H1 (cell line): ENCODE measurements around the gene PALS2.

Source experiments
- CEBPB ChIP-seq: IDR thresholded peaks from 2 replicates; pipeline ENCODE4 v1.6.1; 2012; ENCODE audit warnings: low read depth, low read length
- CHD1 ChIP-seq: IDR thresholded peaks from 2 replicates; pipeline ENCODE4 v1.6.1; 2012; ENCODE audit warnings: low read depth, low read length, improper control_type of control experiment
- EP300 ChIP-seq, 2 experiments: IDR thresholded peaks; 1 replicate in 1 of 2; 2 replicates in 1 of 2; pipeline ENCODE4 v1.6.1; 2011 to 2012; ENCODE audit warnings: low read depth in 2 of 2, low read length in 2 of 2, mild to moderate bottlenecking in 2 of 2, borderline replicate concordance in 1 of 2, inconsistent platforms in 1 of 2, moderate library complexity in 1 of 2
- EZH2 ChIP-seq: fragments of 200-600 bp; sonication (generic); IDR thresholded peaks from 2 replicates; pipeline ENCODE4 v1.7.1; 2012; ENCODE audit warnings: low read depth, mild to moderate bottlenecking, moderate library complexity, low read length, inconsistent platforms; ENCODE audit not compliant: severe bottlenecking
- KDM4A ChIP-seq: IDR thresholded peaks from one replicate; pipeline ENCODE4 v1.7.1; 2012; ENCODE audit warnings: low read depth, mild to moderate bottlenecking, moderate library complexity, low read length, inconsistent platforms; ENCODE audit not compliant: severe bottlenecking
- KDM5A ChIP-seq: fragments of 200-600 bp; IDR thresholded peaks from 2 replicates; pipeline ENCODE4 v1.7.1; 2012; ENCODE audit warnings: mild to moderate bottlenecking, low read length, inconsistent platforms, mixed read lengths
- POLR2A ChIP-seq, 2 experiments: IDR thresholded peaks; 1 replicate in 1 of 2; 2 replicates in 1 of 2; pipeline ENCODE4 v1.6.1; 2011; ENCODE audit warnings: low read depth in 2 of 2, low read length in 2 of 2, mild to moderate bottlenecking in 2 of 2; ENCODE audit errors: control extremely low read depth in 1 of 2
- POLR2AphosphoS5 ChIP-seq: IDR thresholded peaks from 2 replicates; pipeline ENCODE4 v1.6.1; 2011; ENCODE audit warnings: low read depth, low read length
- SAP30 ChIP-seq: fragments of 300-600 bp; sonication (generic); IDR thresholded peaks from 2 replicates; pipeline ENCODE4 v1.7.1; 2012; ENCODE audit warnings: low read length, moderate library complexity, mild to moderate bottlenecking, inconsistent platforms; ENCODE audit not compliant: insufficient read depth, insufficient replicate concordance
- YY1 ChIP-seq: IDR thresholded peaks from 2 replicates; pipeline ENCODE4 v1.6.1; 2011; ENCODE audit warnings: low read depth, mild to moderate bottlenecking, low read length
- TF ChIP-seq, protein P1 (sequence below), 3 experiments: IDR thresholded peaks; 1 replicate in 2 of 3; 2 replicates in 1 of 3; pipeline versions ENCODE4 v1.5.1 to v1.6.1; 2011; ENCODE audit warnings: low read length in 3 of 3, mild to moderate bottlenecking in 3 of 3, inconsistent platforms in 2 of 3, low read depth in 1 of 3, moderate library complexity in 1 of 3; ENCODE audit not compliant: insufficient read depth in 1 of 3; ENCODE audit errors: control extremely low read depth in 1 of 3
- TF ChIP-seq, protein P2 (sequence below): IDR thresholded peaks from 2 replicates; pipeline ENCODE4 v1.6.1; 2012; ENCODE audit warnings: low read length, inconsistent platforms
- TF ChIP-seq, protein P3 (sequence below): IDR thresholded peaks from 2 replicates; pipeline ENCODE4 v1.6.1; 2012; ENCODE audit warnings: inconsistent platforms

DNA sequence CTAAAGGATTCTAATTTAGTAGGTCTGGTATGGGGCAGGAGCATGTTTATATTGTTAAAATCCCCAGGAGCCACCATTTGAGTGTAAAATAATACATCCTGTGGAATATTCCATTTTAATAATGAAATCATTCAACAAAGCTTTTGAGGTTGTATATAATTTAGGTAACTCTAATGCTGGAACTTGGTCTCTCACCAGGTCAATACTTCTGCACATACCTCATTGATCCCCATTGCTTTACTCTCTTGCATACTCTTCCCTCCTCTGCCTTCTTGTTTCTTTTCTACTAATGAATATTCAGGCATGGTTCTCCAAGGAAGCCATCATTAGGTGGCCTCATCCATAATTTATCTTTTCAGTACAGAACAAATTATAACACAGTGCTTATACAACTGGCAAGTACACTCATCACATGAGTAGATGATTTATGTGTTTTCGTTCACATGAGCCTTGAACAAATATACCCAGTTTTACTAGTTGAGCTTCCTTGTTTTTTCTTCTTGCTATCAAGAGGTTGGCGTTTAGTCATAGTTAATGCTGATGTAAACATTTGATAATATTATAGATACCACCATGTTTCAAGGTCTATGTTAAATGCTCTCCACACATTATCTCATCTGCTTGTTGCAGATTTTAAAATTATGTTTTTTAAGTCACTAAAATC is 7.2 kb downstream of the PALS2 start:
- TF ChIP-seq EP300 (IDR thresholded peaks at IDR 0.05; ENCODE audit: borderline replicate concordance in 1 of 2, low read depth in 2 of 2, low read length in 2 of 2) (no peak), KDM4A (no peak), KDM5A (no peak), POLR2A (IDR thresholded peaks at IDR 0.05; ENCODE audit: control extremely low read depth in 1 of 2, low read depth in 2 of 2, low read length in 2 of 2) (no peak), YY1 (no peak), CHD1 (no peak), EZH2 (no peak), SAP30 (no peak), CEBPB (no peak), POLR2AphosphoS5 (no peak)
- TF ChIP-seq, protein P1, sequence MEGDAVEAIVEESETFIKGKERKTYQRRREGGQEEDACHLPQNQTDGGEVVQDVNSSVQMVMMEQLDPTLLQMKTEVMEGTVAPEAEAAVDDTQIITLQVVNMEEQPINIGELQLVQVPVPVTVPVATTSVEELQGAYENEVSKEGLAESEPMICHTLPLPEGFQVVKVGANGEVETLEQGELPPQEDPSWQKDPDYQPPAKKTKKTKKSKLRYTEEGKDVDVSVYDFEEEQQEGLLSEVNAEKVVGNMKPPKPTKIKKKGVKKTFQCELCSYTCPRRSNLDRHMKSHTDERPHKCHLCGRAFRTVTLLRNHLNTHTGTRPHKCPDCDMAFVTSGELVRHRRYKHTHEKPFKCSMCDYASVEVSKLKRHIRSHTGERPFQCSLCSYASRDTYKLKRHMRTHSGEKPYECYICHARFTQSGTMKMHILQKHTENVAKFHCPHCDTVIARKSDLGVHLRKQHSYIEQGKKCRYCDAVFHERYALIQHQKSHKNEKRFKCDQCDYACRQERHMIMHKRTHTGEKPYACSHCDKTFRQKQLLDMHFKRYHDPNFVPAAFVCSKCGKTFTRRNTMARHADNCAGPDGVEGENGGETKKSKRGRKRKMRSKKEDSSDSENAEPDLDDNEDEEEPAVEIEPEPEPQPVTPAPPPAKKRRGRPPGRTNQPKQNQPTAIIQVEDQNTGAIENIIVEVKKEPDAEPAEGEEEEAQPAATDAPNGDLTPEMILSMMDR (IDR thresholded peaks at IDR 0.05; ENCODE audit: control extremely low read depth in 1 of 3, insufficient read depth in 1 of 3, low read depth in 1 of 3, low read length in 3 of 3): no peak
- TF ChIP-seq, protein P2, sequence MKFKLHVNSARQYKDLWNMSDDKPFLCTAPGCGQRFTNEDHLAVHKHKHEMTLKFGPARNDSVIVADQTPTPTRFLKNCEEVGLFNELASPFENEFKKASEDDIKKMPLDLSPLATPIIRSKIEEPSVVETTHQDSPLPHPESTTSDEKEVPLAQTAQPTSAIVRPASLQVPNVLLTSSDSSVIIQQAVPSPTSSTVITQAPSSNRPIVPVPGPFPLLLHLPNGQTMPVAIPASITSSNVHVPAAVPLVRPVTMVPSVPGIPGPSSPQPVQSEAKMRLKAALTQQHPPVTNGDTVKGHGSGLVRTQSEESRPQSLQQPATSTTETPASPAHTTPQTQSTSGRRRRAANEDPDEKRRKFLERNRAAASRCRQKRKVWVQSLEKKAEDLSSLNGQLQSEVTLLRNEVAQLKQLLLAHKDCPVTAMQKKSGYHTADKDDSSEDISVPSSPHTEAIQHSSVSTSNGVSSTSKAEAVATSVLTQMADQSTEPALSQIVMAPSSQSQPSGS: no peak
- TF ChIP-seq, protein P3, sequence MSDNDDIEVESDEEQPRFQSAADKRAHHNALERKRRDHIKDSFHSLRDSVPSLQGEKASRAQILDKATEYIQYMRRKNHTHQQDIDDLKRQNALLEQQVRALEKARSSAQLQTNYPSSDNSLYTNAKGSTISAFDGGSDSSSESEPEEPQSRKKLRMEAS: no peak
